Measurements from ENCODE around the gene ADAMTS8. TPM values are rescaled to one million over a fixed set of nuclear protein-coding genes. Genes with fewer than 3 reads are reported as not detected.

Gene ADAMTS8
- total RNA-seq, 2 donors from 2014 or later = 1.00 to 4.0 TPM

DNA sequence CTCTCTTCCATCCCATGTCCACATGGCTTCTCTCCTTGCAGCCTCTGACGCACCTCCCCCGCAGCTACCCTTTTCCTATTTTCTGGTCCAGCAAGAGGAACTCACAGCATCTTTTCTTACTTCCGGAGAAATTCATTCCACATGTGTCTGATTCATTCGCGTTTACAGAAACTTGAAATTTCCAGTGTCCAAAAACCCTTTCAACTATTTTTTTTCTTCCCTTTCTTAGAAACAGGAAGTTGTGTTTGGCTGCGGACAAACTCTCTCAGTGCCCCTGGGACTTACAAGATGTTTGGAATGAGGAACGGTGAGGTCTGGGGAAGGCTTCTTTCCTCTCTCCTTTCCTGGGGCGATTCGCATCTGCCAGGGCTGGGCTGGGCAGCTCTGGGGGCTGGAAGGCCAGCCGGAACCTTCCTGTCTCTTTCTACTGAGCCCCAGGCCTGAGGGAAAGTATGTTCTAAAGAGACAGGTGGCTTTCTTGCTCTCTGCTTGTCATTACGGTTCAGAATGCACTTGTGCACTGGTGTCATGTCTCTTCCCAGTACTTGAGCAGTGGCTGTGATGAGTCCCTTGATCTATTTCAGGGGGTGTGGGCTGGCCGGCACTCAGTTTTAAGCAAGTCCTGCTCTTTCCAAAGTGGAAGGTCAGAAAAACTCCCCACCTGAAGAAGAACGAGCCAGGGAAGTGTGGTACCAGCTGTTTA is 27.5 kb downstream of the ADAMTS8 start:
- Mint-ChIP-seq H3K27me3 (ENCODE audit: insufficient read depth) (peaks cover 3% of the 10 kb centered on the region), H3K4me1 (peaks cover 21% of the 10 kb centered on the region), H3K36me3 (ENCODE audit: low read depth) (no peaks in the 10 kb centered on the region), H3K9me3 (no peaks in the 10 kb centered on the region), H3K4me3 (no peak overlapping the region), H3K27ac (peak overlapping the region; percentile 31)
- H3K9ac ChIP-seq (ENCODE audit: extremely low read depth, low read length, poor library complexity, severe bottlenecking) = no peak overlapping the region
- H3K36me3 ChIP-seq (ENCODE audit: control insufficient read depth, insufficient read depth, low read length) = no peaks in the 10 kb centered on the region
- no peaks in the 10 kb centered on the region for H3K27me3 ChIP-seq (ENCODE audit: control insufficient read depth, insufficient read depth, low read length, poor library complexity, severe bottlenecking)
- no peak overlapping the region for H3K27ac ChIP-seq (ENCODE audit: low read depth, low read length)
- H3K4me1 ChIP-seq (ENCODE audit: control insufficient read depth, insufficient read depth, low read length) = no peaks in the 10 kb centered on the region
- DNase-seq = no peak
- no peak overlapping the region for H3K4me3 ChIP-seq (ENCODE audit: low read length)
- TF ChIP-seq CTCF (conservative IDR thresholded peaks at IDR 0.05) = no peak
- 88 to 92% methylated on average over 7 to 13 of the region's 13 CpGs for WGBS, 2 experiments (ENCODE audit: insufficient coverage in 1 of 2, insufficient read length in 1 of 2)
- H3K9me3 ChIP-seq (ENCODE audit: control insufficient read depth, low read length) = no peaks in the 10 kb centered on the region

DNA sequence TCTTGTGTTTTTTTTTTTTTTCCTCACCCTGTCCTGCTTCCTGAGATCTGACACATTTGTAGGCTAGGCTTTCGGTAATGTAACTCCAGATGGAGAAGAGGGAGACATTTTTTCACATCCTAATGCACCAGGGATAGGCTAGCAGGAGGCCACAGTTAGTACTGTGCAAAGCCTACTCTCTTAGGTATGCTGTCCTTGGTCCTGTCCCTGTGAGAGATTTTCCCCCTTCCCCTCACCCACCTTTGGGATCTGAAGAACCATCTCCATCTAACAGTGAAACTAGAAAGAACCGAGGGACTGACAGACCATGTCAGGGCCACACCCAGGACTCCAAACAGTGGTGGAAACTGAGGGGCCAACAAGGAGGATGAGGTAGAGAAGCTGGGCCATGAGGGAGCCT is 29.2 kb downstream of the ADAMTS8 start:
- Histone ChIP-seq H3K9ac (ENCODE audit: extremely low read depth, low read length, poor library complexity, severe bottlenecking) (no peak overlapping the region), H3K4me1 (ENCODE audit: control insufficient read depth, insufficient read depth, low read length) (no peaks in the 10 kb centered on the region), H3K27me3 (ENCODE audit: control insufficient read depth, insufficient read depth, low read length, poor library complexity, severe bottlenecking) (no peaks in the 10 kb centered on the region), H3K36me3 (ENCODE audit: control insufficient read depth, insufficient read depth, low read length) (no peaks in the 10 kb centered on the region), H3K4me3 (ENCODE audit: low read length) (no peak overlapping the region), H3K27ac (ENCODE audit: low read depth, low read length) (no peak overlapping the region), H3K9me3 (ENCODE audit: control insufficient read depth, low read length) (no peaks in the 10 kb centered on the region)
- Mint-ChIP-seq H3K4me3 (no peak overlapping the region), H3K27me3 (ENCODE audit: insufficient read depth) (peaks cover 3% of the 10 kb centered on the region), H3K9me3 (peaks cover 2% of the 10 kb centered on the region), H3K27ac (no peak overlapping the region), H3K4me1 (peaks cover 17% of the 10 kb centered on the region), H3K36me3 (ENCODE audit: low read depth) (no peaks in the 10 kb centered on the region)
- WGBS, 2 experiments (ENCODE audit: insufficient coverage in 1 of 2, insufficient read length in 1 of 2) = 85 to 100% methylated on average over 1 to 2 of the region's 2 CpGs
- no peak for DNase-seq
- TF ChIP-seq CTCF (conservative IDR thresholded peaks at IDR 0.05) = no peak

DNA sequence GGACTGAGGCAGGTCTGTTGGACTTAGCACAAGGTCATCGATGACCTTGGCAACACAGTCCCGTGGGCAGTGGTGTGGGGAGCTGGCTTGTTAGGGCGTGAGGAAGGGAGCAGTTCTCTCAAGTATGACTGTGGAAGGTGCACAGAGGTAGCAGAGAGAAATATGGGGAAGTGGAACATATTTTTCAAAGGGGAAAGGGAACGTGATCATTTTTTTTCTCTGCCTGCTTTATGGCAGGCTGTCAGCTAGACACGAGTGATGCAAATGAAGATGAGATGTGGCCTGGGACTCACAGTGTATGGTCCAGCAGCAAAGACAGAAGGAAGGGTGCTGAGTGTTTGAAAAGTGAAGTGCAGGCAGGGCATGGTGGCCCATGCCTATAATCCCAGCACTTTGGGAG is 30.6 kb downstream of the ADAMTS8 start:
- H3K27me3 Mint-ChIP-seq (ENCODE audit: insufficient read depth) = peaks cover 3% of the 10 kb centered on the region

More for the DNA sequence above, 30.6 kb downstream of the ADAMTS8 start:
- H3K4me1 ChIP-seq (ENCODE audit: control insufficient read depth, insufficient read depth, low read length) = no peaks in the 10 kb centered on the region
- H3K9me3 ChIP-seq (ENCODE audit: control insufficient read depth, low read length) = no peaks in the 10 kb centered on the region
- TF ChIP-seq CTCF (conservative IDR thresholded peaks at IDR 0.05) = no peak
- Mint-ChIP-seq H3K27ac (no peak overlapping the region), H3K36me3 (ENCODE audit: low read depth) (no peaks in the 10 kb centered on the region), H3K4me3 (no peak overlapping the region), H3K9me3 (peaks cover 2% of the 10 kb centered on the region), H3K4me1 (peaks cover 7% of the 10 kb centered on the region)
- H3K9ac ChIP-seq (ENCODE audit: extremely low read depth, low read length, poor library complexity, severe bottlenecking) = no peak overlapping the region
- H3K27ac ChIP-seq (ENCODE audit: low read depth, low read length) = no peak overlapping the region
- no peak for DNase-seq
- 85 to 100% methylated on average over 3 to 5 of the region's 5 CpGs for WGBS, 2 experiments (ENCODE audit: insufficient coverage in 1 of 2, insufficient read length in 1 of 2)
- H3K4me3 ChIP-seq (ENCODE audit: low read length) = no peak overlapping the region
- H3K36me3 ChIP-seq (ENCODE audit: control insufficient read depth, insufficient read depth, low read length) = no peaks in the 10 kb centered on the region
- no peaks in the 10 kb centered on the region for H3K27me3 ChIP-seq (ENCODE audit: control insufficient read depth, insufficient read depth, low read length, poor library complexity, severe bottlenecking)
